GM21423 (cell line): ENCODE results near the gene ZNF609.
A peak's percentile ranks its signal among the peaks of the same experiment; 100 is the strongest.

Experiments
- ATAC-seq: cut with Tn5 transposase; IDR thresholded peaks from one replicate; pipeline ENCODE4 v1.9.1; 2021; ENCODE audit warnings: mild to moderate bottlenecking, moderate library complexity; ENCODE audit not compliant: unreplicated experiment

ZNF609 gene

GRCh38 chr15:64530918-64531317, 70.5 kb downstream of the ZNF609 start:
- no peak for ATAC-seq

GRCh38 chr15:64532521-64533315, 72.3 kb downstream of the ZNF609 start:
- ATAC-seq, result no peak

GRCh38 chr15:64535460-64536243, 75.3 kb downstream of the ZNF609 start:
- no peak for ATAC-seq

- ATAC-seq, result no peak
Observed at GRCh38 chr15:64536244-64536836, 76.0 kb downstream of the ZNF609 start.

- ATAC-seq, result no peak
Observed at GRCh38 chr15:64542091-64542490, 81.7 kb downstream of the ZNF609 start.

- ATAC-seq, result no peak
Observed at GRCh38 chr15:64544450-64544849, 84.1 kb downstream of the ZNF609 start.

GRCh38 chr15:64547275-64547674, 86.9 kb downstream of the ZNF609 start:
- ATAC-seq, result no peak

- no peak for ATAC-seq
Observed at GRCh38 chr15:64548235-64548634, 87.9 kb downstream of the ZNF609 start.

- ATAC-seq, result no peak
Observed at GRCh38 chr15:64549860-64550259, 89.5 kb downstream of the ZNF609 start.

- no peak for ATAC-seq
Observed at GRCh38 chr15:64552281-64552948, 92.0 kb downstream of the ZNF609 start.

- no peak for ATAC-seq
Observed at GRCh38 chr15:64558460-64559179, 98.2 kb downstream of the ZNF609 start.

- no peak for ATAC-seq
Observed at GRCh38 chr15:64559243-64559642, 98.9 kb downstream of the ZNF609 start.

- ATAC-seq, result no peak
Observed at GRCh38 chr15:64560501-64560900, 100.1 kb downstream of the ZNF609 start.

GRCh38 chr15:64560998-64561397, 100.6 kb downstream of the ZNF609 start:
- ATAC-seq, result no peak

- ATAC-seq, result no peak
Observed at GRCh38 chr15:64562003-64562640, 101.7 kb downstream of the ZNF609 start.

- no peak for ATAC-seq
Observed at GRCh38 chr15:64566102-64566501, 105.7 kb downstream of the ZNF609 start.

GRCh38 chr15:64566629-64567427, 106.5 kb downstream of the ZNF609 start:
- no peak for ATAC-seq

- peak; percentile 48 for ATAC-seq
Observed at GRCh38 chr15:64568765-64569164, 108.4 kb downstream of the ZNF609 start.

GRCh38 chr15:64571857-64572291, 111.5 kb downstream of the ZNF609 start:
- peak; percentile 47 for ATAC-seq
